ENCODE measurements around the gene ACO2. TPM values are rescaled to one million over a fixed set of nuclear protein-coding genes. Genes with fewer than 3 reads are reported as not detected.
A peak's percentile ranks its signal among the peaks of the same experiment; 100 is the strongest.

ACO2 gene
- total and polyA plus RNA-seq, 2 of the 13 experiments (the other 11 are each of a cell fraction or from before 2014, with no cell fraction given): 19.2 to 45.6 TPM

DNA sequence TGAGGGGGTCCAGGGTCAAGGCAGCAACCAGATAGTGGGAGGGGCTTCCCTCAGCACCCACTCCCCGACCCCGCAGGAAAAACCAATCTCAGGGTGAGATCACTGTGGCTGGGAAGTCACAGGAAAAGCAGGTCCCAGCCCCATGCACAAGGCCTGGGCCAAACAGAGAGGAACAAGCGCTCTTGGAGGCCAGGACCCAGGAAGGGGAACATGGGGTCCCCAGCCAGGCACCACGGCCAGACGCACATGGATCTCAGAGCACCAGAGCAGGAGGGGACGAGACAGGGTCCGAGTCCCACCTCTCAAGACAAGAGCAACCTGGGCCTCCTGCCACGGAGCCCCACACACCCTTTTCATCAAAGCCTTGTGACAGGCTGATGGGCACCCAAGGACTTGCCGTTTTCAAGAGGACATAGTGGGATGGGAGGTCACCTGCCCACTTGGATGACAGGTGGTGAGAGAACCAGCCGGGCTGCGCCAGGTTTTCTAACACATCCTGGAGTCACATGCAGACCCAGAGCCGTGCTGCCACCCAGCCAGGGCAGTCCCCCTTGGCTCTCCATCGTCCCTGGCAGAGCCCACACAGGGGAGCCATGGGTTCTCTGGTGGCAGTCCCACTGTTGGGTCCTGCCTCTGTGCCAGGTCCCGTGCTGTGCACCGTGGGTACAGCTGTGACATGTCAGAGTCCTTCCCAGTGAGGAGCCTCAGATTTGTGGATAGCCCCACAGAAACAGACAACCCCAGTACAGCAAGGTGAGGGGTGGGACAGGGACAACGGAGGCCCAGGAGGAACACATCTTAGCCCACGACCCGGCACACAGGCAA lies 62.2 kb downstream of the ACO2 start:
- ChIA-PET POLR2A (no interaction called here), CTCF (ENCODE audit: low intra/inter-chr PET ratio, low total read pairs) (no interaction called here)
- BruUV-seq (replicated peaks): no TSS peak
- DNase-seq (ENCODE audit: low spot score): no peak
- intact Hi-C loops (cut with micrococcal nuclease; ENCODE audit: unreplicated experiment) (no loop called here), in situ Hi-C loops (cut with HindIII; ENCODE audit: extremely low pct_ligation_motif_present, low pct_unique_long_range_greater_than_20kb) (no loop called here)
- Histone ChIP-seq H2AFZ (ENCODE audit: low read length) (no peak overlapping the region), H3K4me3 (replicated peaks in 1 of 3; ENCODE audit: insufficient read depth in 1 of 3, low read depth in 2 of 3, low read length in 3 of 3) (no peak overlapping the region), H3K79me2 (ENCODE audit: insufficient read depth, low read length) (no peaks in the 10 kb centered on the region), H4K20me1 (ENCODE audit: insufficient read depth, low read length) (0 out of 2 replicates have a peak, but pooled peaks cover 4% of the 10 kb centered on the region), H3K27me3 (ENCODE audit: control insufficient read depth in 1 of 2, insufficient read depth in 2 of 2, low read length in 2 of 2) (no peaks in the 10 kb centered on the region), H3K36me3 (replicated peaks in 1 of 2; ENCODE audit: control insufficient read depth in 1 of 2, insufficient read depth in 2 of 2, low read length in 2 of 2) (peaks cover 31 to 68% of the 10 kb centered on the region in 2 experiments), H3K27ac (ENCODE audit: extremely low read length, insufficient read depth, low read length) (no peak overlapping the region), H3K9me3 (ENCODE audit: low read length) (no peaks in the 10 kb centered on the region), H3K9ac (ENCODE audit: insufficient read depth, low read depth, low read length) (no peak overlapping the region), H3K4me2 (ENCODE audit: low read depth, low read length) (no peak overlapping the region), H3K4me1 (ENCODE audit: insufficient read depth, low read length) (peaks cover 52% of the 10 kb centered on the region)
- ATAC-seq: no peak
- 97% methylated on average over 9 of the region's 18 CpGs for WGBS (ENCODE audit: low lambda C conversion rate)
- FAIRE-seq: no peak
- TF ChIP-seq U2AF1 (optimal IDR thresholded peaks at IDR 0.05; ENCODE audit: low read depth, low read length) (no peak), AGO2 (optimal IDR thresholded peaks at IDR 0.05; ENCODE audit: low read depth, low read length) (peak; percentile 85), ZSCAN29 (CRISPR knock-in tag; conservative IDR thresholded peaks at IDR 0.05) (no peak), ATRX (CRISPR knock-in tag; IDR thresholded peaks at IDR 0.05; ENCODE audit: borderline replicate concordance) (no peak), SRSF9 (IDR thresholded peaks at IDR 0.05; ENCODE audit: borderline replicate concordance, insufficient read depth, low read depth, low read length, poor library complexity, severe bottlenecking) (no peak), TGIF2 (CRISPR knock-in tag; IDR thresholded peaks at IDR 0.05) (no peak), HNRNPL (IDR thresholded peaks at IDR 0.05; ENCODE audit: low read depth, low read length) (no peak), ZNF510 (CRISPR knock-in tag; IDR thresholded peaks at IDR 0.05; ENCODE audit: low read depth) (no peak), GLI4 (CRISPR knock-in tag; IDR thresholded peaks at IDR 0.05; ENCODE audit: borderline replicate concordance) (no peak), ZNF547 (CRISPR knock-in tag; IDR thresholded peaks at IDR 0.05) (no peak), ZFP62 (CRISPR knock-in tag; IDR thresholded peaks at IDR 0.05) (no peak), FOSL1 (CRISPR knock-in tag; IDR thresholded peaks at IDR 0.05; ENCODE audit: borderline replicate concordance) (no peak), ZNF546 (CRISPR knock-in tag; conservative IDR thresholded peaks at IDR 0.05) (no peak), ZNF30 (CRISPR knock-in tag; IDR thresholded peaks at IDR 0.05) (no peak), HOXA5 (CRISPR knock-in tag; IDR thresholded peaks at IDR 0.05) (no peak), AGO1 (IDR thresholded peaks at IDR 0.05; ENCODE audit: low read depth, low read length, poor library complexity, severe bottlenecking) (no peak), NFYC (CRISPR knock-in tag; IDR thresholded peaks at IDR 0.05) (no peak), KLF13 (CRISPR knock-in tag; IDR thresholded peaks at IDR 0.05) (no peak)
- TF ChIP-seq, protein P1, sequence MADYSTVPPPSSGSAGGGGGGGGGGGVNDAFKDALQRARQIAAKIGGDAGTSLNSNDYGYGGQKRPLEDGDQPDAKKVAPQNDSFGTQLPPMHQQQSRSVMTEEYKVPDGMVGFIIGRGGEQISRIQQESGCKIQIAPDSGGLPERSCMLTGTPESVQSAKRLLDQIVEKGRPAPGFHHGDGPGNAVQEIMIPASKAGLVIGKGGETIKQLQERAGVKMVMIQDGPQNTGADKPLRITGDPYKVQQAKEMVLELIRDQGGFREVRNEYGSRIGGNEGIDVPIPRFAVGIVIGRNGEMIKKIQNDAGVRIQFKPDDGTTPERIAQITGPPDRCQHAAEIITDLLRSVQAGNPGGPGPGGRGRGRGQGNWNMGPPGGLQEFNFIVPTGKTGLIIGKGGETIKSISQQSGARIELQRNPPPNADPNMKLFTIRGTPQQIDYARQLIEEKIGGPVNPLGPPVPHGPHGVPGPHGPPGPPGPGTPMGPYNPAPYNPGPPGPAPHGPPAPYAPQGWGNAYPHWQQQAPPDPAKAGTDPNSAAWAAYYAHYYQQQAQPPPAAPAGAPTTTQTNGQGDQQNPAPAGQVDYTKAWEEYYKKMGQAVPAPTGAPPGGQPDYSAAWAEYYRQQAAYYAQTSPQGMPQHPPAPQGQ (CRISPR knock-in tag; IDR thresholded peaks at IDR 0.05; ENCODE audit: borderline replicate concordance): no peak
- TF ChIP-seq, protein P2, sequence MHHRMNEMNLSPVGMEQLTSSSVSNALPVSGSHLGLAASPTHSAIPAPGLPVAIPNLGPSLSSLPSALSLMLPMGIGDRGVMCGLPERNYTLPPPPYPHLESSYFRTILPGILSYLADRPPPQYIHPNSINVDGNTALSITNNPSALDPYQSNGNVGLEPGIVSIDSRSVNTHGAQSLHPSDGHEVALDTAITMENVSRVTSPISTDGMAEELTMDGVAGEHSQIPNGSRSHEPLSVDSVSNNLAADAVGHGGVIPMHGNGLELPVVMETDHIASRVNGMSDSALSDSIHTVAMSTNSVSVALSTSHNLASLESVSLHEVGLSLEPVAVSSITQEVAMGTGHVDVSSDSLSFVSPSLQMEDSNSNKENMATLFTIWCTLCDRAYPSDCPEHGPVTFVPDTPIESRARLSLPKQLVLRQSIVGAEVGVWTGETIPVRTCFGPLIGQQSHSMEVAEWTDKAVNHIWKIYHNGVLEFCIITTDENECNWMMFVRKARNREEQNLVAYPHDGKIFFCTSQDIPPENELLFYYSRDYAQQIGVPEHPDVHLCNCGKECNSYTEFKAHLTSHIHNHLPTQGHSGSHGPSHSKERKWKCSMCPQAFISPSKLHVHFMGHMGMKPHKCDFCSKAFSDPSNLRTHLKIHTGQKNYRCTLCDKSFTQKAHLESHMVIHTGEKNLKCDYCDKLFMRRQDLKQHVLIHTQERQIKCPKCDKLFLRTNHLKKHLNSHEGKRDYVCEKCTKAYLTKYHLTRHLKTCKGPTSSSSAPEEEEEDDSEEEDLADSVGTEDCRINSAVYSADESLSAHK (CRISPR knock-in tag; IDR thresholded peaks at IDR 0.05; ENCODE audit: borderline replicate concordance): no peak

All from HepG2 (cell line).